H1 (cell line): Measurements from ENCODE around the gene XRN2.

ENCODE experiments used
- CREB1 ChIP-seq: IDR thresholded peaks from 2 replicates; pipeline ENCODE4 v1.6.1; 2012; ENCODE audit warnings: inconsistent platforms
- CTCF ChIP-seq, 3 experiments: IDR thresholded peaks; 1 replicate in 2 of 3; 2 replicates in 1 of 3; pipeline versions ENCODE4 v1.5.1 to v1.6.1; 2011; ENCODE audit warnings: low read length in 3 of 3, mild to moderate bottlenecking in 3 of 3, inconsistent platforms in 2 of 3, low read depth in 1 of 3, moderate library complexity in 1 of 3; ENCODE audit not compliant: insufficient read depth in 1 of 3; ENCODE audit errors: control extremely low read depth in 1 of 3
- GABPA ChIP-seq: IDR thresholded peaks from 2 replicates; pipeline ENCODE4 v1.6.1; 2011; ENCODE audit warnings: mild to moderate bottlenecking, low read length, moderate library complexity, borderline replicate concordance; ENCODE audit not compliant: insufficient read depth
- POLR2A ChIP-seq, 2 experiments: IDR thresholded peaks; 1 replicate in 1 of 2; 2 replicates in 1 of 2; pipeline ENCODE4 v1.6.1; 2011; ENCODE audit warnings: low read depth in 2 of 2, low read length in 2 of 2, mild to moderate bottlenecking in 2 of 2; ENCODE audit errors: control extremely low read depth in 1 of 2
- RAD21 ChIP-seq, 2 experiments: IDR thresholded peaks in 1 of 2; conservative IDR thresholded peaks in 1 of 2; 2 replicates each; pipeline ENCODE4 v1.6.1; 2011; ENCODE audit warnings: low read depth in 2 of 2, low read length in 2 of 2, improper control_type of control experiment in 1 of 2, inconsistent platforms in 1 of 2, mild to moderate bottlenecking in 1 of 2, moderate library complexity in 1 of 2
- TAF1 ChIP-seq: IDR thresholded peaks from 2 replicates; pipeline ENCODE4 v1.6.1; 2011; ENCODE audit warnings: mild to moderate bottlenecking, low read depth, low read length
- YY1 ChIP-seq: IDR thresholded peaks from 2 replicates; pipeline ENCODE4 v1.6.1; 2011; ENCODE audit warnings: low read depth, mild to moderate bottlenecking, low read length

DNA sequence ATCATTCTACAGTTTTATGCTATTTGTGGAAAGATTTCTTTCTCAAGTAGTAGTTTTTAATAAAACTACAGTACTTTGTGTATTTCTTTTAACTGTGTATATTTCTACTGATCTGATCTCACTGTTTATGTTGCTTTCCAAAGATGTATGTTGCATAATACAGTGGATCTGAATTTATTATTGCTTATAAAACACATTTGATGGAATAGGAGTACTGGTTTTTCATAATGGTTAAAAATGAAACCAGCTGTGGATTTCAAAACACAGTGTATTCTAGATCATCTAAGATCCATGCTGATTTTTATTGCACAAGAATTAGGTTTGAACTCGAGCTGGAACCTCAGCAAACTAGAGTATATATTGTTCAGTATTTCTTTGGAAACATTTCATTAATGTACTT lies 86.2 kb downstream of the XRN2 start:
- no peak for TF ChIP-seq CTCF (IDR thresholded peaks at IDR 0.05; ENCODE audit: control extremely low read depth in 1 of 3, insufficient read depth in 1 of 3, low read depth in 1 of 3, low read length in 3 of 3)
- no peak for TF ChIP-seq YY1
- TF ChIP-seq POLR2A (IDR thresholded peaks at IDR 0.05; ENCODE audit: control extremely low read depth in 1 of 2, low read depth in 2 of 2, low read length in 2 of 2): no peak
- no peak for TF ChIP-seq RAD21 (IDR thresholded peaks at IDR 0.05 in 1 of 2, conservative IDR thresholded peaks at IDR 0.05 in 1 of 2; ENCODE audit: low read depth in 2 of 2, low read length in 2 of 2)
- TF ChIP-seq CREB1: no peak
- TF ChIP-seq TAF1: no peak
- no peak for TF ChIP-seq GABPA
